Stimulated activated CD4-positive, alpha-beta T cell treated with anti-CD3 and anti-CD28 coated beads, Interleukin-12 subunit alpha, Interleukin-12 subunit beta, amount 100 ng/mL, for 48 hours (primary cell): ENCODE data around the gene YTHDF1.
"Not testable (repeated sequence)": the region's sequence is repeated elsewhere in the genome, so short reads cannot be mapped to it uniquely, and the experiment has no call there.

Experiments used
- DNase-seq, 3 donors: peaks; one replicate each; pipeline ENCODE4 v3.0.0-alpha.2; 2020; ENCODE audit warnings: low read depth in 2 of 3, low spot score in 1 of 3

Gene YTHDF1

DNA sequence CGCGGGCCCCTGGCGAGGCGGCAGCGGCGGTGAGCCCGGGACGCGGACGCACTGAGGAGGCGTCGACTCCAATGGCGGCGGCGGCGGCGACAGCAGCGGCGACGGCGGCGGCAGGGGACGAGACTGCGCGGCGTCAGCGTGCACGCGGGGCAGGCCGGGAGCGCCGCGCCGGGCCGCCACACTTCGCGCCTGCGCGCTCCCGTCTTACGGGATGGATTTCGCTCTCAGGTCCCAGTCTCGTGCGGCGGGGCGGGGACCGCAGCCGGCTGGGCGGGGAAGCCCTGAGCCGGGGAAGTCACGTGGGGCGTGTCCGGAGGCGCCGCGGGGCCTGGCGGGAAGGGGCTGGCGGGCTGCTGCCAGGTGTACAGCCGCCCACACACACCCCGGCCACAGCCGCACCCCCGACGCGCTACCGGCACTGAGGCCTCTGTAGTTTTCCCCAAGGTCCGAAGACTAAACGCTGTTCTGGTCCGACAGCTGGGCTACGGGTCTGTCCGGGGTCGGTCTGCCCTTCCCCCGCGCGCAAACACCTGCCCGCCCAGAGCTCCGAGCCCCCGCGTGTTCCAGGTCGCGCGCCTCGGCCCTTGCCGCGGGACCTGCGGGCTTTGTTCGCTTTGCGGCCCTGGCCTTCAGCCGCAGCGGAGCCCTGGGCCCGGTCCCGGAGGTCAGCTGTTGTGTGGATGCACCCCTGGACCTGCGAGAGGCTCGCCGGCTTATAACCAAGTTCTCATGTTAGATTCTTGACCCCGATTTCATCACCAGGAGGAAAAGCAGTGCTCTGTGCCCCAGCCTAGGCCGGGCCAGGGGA is at the start of gene YTHDF1:
Gene YTHDF1 (minus strand): TSS at position 91 of the 808 bp plus-strand sequence. CDS start 239 bp downstream, outside the sequence.
- DNase-seq = peak; percentile 87 to 96 (median 92)

DNA sequence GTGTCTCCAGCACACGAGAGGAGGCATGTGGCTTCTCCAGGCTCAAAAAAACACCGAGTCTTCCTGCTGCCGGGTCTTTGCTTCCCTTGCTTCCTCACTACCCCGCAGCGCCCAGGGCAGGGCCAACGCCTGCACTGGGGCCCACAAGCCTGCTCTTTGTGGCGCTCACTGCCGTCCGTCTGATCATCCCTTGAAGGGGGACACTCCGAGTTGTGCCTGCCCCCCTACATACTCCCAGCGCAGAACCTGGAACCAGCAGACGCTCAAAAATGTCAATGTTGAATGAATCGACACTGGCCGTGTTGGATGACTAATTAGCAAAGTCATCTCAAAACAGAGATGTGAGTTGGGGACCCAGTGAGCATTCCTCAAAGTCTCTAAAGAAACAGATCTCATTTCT is 48.6 kb upstream of the YTHDF1 start:
- DNase-seq = no peak

DNA sequence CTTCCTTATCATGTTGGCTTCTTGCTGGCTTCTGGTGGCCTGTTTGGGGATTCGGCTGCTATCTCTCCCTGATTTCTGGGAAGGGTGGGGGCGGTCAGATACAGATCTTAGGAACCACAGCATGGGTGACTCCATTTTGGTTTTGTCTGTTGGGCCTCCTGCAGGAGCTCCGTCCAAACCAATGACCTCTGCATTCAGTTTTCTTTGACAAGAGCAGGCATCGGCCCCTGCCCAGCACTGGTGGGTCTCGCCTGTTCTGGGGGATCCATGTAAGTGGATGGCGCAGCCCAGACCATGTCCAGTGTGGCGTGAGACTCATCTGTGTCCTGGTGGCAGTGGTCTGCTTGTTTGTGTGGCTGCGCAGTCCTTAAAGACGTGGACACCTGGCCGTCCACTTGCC is 48.1 kb upstream of the YTHDF1 start:
- no peak for DNase-seq

DNA sequence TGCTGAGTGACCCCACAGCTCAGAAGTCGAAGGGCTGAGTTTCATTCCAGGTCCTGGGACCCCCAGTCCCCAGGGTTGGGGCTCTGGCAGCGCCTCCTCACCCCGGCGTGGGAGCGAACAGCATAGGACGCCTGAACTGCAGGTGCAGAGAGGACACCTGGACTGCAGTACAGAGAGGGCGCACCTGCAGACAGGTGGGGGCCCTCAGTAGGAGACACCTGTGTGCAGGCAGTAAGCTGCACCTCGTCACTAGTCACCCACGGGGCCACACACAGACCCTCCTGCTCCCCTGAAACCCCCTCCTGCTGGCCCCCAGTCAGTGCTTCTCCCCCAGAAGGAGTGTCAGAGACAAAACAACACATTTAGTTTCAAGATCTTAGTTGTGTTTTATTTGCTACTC is 46.9 kb upstream of the YTHDF1 start:
- no peak for DNase-seq

DNA sequence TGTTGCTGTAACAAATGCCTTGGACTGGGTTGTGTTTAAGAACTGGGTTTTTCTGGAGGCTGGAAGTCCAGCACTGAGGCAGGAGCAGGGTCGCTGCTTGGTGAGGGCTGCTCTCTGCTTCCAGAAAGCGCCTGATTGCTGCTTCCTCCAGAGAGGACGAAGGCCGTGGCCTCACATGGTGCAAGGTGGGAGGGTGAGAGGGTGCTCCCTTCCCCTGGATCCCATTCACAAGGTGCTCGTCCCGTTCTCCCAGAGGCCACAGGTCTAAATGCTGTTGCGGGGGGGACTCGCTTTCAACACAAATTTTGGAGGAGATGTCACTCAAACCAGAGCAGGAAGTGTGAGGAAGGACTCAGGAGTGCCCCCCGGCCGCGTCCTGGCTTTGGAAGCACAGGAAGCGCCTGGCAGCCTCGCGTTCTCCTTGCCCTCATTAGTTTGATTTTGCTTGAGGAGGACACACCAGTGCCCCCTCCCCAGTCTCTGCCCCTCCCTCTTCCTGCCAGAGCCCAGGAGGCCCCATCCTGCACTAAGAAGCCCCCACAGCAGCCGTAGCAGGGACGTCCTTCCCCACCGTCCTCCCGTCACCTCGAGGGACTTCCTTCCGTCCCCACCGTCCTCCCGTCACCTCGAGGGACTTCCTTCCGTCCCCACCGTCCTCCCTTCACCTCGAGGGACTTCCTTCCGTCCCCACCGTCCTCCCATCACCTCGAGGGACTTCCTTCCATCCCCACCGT is 46.0 kb upstream of the YTHDF1 start:
- DNase-seq = no peak

DNA sequence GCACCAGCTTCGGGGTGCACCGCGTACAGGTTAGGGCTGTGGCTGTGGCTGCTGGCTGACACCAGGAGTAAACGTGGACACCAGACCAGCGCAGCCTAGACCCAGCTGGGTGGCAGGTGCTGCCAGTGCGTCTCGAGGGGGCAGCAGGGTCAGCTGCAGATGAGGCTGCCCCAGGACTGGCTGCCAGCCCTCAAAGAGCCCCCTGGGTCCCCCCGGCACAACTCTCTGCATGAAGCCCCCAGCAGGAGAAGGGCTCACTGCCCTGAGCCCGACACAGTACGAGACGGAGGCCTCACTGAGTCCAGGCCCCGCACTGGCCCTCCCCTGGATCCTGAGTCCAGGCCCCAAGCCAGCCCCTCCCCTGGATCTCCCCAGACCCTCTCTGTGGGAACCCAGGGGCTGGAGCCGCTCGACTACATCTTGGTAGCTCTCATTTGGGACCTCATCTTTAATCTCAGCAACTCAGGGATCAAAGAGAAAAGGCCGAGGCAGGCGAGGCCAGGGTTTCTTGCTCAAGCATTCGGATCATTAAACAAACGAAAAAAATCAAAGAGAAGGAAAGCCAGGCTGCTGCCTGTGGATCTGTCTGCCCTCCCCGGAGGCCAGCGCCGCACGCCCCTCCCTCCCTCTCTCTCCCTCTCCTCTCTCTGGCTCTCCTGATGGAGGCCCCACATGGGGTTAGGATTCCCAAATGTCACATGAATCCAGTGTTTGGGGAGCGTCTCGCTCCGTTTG is 45.3 kb upstream of the YTHDF1 start:
- DNase-seq = no peak

DNA sequence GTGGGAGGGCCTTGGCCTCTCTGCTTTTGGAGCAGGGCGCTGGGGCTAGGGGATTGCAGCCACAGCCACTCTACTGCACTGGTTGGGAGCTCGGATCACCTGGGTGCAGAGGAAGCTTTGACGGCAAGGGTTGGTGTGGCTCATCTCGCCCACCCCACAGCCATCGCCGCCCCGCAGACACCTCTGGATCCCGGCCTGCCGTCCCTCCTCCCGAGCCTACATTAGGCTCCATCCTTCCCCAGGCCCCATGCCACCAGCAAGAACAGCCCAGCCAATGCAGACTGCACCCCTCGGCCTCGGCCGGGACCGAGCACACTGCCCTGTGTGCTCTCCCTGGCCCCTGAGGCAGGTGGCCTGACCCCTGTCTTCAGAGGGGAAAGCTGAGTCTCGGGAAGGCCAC is 44.6 kb upstream of the YTHDF1 start:
- DNase-seq = no peak

DNA sequence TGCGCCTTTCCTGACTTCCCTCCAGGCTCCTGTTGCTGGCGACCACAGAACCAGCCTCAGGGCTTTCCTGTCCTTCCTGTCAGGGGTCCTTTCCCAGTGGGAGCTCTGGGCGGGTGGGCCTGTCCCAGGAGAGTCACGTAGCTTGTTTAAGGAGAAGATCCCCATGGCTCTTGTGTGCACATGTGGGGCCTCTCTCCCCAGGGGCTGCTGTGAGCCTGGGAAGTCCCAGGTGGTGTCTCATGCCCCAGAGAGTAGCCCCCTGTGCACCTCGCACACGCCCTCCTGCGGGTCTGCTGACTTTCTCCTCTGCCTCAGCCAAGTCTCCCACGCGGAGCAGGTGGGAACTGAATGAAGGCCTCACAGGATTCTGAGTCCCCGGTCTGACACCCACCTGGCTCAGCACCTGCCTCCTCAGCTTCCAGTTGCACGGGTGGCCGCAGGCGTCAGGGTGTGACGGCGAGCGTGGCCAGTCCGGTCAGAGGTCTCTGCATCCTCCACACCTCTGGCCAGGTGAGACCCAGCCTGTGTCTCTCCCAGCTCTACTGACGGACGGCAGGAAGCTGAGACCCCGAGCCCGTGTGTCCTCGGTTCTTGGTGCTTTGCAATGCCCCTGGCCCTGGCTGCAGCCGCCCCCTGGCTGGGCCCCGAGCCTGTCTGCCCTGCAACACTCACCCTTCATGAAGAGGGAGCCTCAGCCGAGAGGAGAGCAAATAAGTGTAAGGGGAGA is 44.0 kb upstream of the YTHDF1 start:
- DNase-seq = no peak

DNA sequence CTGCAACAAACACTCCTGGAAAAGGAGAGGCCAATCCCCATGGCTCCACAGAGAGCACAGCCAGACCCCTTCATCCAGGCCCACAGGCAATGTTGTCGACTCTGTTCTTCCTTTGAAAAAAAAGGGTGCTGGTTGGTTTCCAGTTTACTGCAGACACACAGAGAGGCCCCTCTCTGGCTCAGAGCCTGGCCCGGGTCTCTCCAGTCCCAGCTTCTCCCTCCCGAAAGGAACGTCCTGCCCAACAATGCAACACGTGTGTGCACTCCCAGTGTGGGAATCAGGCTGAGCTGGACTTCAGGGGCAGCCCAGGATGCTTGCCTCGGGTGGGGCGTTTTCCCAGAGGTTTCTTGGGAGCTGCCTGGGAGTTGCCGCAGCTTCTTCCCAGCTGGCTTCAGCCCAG is 42.9 kb upstream of the YTHDF1 start:
- DNase-seq = no peak

DNA sequence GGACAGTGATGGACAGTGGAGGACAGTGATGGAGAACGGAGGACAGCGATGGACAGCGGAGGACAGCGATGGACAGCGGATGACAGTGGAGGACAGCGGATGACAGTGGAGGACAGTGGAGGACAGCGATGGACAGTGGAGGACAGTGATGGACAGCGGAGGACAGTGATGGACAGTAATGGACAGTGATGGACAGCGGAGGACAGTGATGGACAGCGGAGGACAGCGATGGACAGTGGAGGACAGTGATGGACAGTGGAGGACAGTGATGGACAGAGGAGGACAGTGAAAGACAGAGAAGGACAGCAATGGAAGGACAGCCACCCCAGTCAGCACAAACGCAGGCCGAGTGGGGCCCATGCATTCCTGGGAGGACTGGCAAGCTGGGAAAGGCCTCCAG is 41.7 kb upstream of the YTHDF1 start:
- no peak for DNase-seq

DNA sequence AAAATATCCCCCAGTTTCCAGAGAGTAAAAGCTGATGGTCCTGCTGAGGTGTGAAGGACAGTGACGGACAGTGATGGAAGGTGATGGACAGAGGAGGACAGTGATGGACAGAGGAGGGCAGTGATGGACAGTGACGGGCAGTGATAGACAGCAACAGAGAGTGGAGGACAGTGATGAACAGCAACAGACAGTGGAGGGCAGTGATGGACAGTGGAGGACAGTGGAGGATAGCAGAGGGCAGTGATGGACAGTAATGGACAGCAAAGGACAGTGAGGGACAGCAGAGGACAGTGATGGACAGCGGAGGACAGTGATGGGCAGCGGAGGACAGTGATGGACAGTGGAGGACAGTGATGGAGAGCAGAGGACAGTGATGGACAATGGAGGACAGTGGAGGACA is 41.0 kb upstream of the YTHDF1 start:
- no peak for DNase-seq

DNA sequence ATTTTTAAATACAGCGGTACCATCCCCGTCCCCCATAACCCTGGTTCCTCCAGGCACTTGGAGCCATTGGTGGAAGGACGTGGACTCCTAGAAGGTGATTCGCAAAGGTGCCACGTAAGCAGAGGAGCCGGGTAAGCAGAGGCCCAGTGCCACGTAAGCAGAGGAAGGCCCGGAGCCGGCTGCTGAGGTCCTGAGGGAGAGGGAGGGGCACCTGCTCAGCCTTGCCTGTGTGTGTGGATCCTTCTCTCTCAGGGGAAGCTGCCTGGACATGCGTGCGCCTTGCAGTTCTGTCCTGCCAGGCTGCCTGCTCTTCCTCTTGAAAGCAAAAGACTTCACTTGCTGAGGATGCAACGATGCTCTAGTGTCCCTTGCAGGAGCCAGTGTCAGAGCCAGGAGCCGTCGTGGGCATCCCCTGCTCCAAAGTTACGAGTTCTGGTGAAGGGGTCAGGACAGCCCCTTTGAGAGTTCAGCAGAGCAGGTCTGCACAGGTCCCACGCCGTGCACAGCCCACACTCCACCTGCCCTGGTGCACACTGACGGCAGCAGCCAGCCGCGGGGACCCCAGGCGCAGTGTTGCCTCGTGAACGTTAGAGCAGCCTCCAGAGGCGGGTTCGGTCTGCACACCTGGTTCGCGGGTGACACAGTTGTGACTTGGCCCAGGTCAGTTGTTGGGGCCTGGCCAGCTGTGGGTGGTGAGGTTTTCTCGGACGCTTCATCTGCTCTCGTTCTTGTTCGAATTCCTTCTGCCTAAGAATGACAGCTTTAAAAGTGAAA is 40.2 kb upstream of the YTHDF1 start:
- no peak for DNase-seq

DNA sequence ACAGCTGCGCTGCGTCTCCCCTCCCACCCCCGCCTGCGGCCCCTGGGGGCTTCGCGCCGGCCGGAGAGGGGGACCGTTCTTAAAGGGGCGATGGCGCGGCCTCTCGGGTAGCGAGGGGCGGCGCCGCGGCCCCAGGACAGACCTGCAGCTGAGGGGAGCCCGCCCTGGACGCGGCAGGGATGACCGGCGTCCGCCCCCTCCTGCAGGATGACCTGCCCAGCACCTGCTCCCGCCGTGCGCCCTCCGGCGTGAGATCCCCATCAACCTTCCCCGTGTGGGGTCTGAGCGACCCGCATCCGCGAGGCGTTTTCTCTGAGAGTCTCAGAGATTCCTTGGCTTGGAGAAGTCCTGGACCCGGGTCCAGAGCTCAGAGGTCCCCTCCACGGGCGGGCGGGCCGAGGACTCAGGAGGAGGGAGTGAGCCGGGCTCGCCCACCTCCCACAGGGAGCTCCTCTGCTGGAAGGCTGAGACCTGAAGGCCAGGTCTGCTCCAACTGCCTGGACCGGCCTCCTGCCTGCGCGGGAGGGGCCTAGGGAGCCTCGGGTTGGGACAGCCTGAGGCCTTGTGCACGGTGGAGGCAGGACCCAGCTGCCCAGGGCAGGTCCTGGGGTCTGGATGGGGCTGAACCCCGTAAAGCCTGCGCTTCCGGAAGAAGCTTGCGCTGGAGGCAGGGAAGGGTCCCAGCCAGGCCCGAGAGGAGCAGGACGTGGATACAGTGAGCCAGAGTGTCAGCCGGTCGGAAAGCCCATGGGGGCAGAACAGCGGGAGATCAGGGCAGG is 38.9 kb upstream of the YTHDF1 start:
- no peak for DNase-seq

DNA sequence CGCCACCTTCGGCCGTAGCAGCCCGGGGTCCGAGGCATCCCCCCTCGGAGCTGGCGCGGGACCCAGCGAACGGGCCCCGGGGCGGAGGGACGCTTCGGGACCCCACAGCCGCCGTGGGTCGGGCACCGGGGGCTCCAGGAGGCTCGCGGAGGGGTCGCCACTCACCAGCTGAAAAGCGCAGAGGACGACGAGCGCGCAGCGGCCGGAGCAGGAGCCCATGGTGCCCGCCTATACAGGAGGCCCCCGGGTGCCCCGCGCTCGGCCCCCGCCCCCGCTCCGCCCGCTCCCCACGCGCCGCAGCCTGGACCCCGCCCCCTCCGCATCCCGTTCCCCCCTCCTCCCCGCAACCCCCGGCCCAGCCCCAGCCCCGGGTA is 38.3 kb upstream of the YTHDF1 start, which contains the start of gene NKAIN4:
Gene NKAIN4 (minus strand): TSS at position 232 of the 374 bp plus-strand sequence. CDS start 13 bp downstream, at position 219.
- no peak for DNase-seq

DNA sequence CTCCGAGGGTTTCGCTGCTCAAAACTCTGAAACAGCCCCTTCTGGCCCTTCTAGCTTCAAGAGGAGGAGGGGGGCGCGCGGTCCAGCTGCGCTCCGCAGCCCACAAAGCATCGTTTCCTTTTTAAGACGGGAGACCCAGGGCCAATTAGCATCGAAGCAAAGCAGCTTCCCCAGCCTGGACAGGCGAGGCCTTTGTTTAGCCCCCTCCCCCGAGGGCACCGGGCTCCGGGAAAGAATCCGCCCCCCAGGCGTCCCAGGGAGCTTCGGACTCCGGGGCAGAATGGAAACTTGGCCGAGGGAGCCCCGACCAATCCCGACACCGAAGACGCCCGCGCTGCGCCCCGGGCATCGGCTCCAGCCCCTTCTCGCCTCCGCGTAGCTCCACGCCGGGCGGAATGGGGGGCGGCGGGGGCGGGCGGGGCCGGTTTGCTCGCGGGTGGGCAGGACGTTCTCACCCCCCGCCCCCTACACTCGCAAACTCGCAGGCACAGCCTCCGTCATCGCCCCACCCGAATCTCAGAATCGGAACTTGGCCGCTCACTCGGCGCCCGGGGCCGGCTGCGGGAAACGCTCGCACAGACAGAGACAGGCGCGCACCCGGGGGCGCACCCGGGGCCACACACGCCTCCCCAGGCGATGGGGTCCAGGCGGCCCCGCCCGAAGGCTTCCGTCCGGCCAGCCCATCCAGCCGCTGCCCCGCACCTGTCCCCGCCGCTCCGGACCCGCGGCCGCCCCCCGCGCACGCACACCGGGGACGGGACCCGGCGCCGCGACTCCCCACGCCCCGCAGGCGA is 37.7 kb upstream of the YTHDF1 start:
- no peak for DNase-seq

DNA sequence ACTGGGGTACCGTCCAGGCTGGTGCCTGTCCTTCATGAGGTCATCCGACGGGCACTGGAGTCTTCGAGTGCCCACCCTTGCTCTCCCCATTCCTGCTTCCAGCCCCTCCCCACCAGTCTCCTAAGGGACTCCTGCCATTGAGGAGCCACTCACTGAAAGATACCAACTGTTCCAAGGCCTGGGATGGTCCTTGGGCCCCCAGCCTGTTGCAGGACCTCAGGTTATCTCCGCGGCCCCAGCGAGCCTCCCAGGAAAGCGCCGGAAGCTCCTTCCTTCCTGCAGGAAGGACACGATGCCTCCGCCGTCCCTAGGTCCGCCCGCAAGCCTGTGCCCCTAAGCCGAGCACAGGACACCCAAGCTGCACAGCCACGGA is 37.1 kb upstream of the YTHDF1 start:
- DNase-seq = no peak

DNA sequence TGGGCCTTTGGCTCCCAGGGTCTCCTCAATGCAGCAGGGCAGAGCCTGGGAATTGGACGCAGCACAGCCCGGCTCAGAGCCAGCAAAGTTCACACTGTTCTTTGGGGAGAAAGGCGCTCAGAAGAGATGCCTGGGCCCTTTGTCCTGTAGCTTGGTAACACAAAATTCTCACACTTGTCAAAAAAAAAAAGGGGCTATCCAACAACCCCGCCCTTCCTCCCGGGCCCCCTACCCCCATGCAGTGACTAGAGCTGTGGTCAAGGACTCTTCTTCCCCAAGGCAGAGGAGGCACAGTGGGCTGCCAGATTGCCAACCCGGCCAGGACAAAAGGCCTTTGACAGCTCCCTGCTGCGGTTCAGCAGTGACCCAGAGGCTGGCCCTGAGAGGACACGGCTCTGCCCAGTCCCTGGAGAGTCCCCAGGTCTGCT is 36.4 kb upstream of the YTHDF1 start:
- DNase-seq = no peak

DNA sequence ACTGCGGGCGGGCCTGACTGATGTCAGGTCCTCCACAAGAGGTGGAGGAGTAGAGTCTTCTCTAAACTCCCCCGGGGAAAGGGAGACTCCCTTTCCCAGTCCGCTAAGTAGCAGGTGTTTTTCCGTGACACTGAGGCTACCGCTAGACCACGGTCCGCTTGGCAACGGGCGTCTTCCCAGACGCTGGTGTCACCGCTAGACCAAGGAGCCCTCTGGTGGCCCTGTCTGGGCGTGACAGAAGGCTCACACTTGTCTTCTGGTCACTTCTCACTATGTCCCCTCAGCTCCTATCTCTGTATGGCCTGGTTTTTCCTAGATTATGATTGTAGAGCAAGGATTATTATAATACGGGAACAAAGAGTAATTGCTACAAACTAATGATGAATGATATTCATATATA is 35.4 kb upstream of the YTHDF1 start:
- DNase-seq = not testable (repeated sequence)

DNA sequence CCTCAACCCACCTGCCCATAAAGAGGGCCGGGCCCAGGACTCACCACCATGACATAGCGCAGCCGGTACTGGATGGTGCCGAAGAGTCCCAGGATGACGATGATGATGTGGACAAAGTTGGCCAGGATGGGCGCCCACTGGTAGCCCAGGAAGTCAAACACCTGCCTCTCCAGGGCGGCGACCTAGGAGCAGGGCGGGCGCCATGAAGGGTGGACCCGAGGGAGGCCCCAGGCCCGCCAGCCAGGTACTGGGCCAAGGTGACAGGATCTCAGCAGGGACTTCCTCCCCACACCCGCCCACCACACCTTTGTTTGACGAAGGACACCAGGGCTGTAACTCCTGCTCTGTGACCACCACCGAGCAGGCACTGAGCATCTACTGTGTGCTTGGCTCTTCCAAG is 34.0 kb upstream of the YTHDF1 start:
- no peak for DNase-seq
